CD4-positive, alpha-beta T cell treated with Interleukin-10 for 1 hour (primary cell): ENCODE measurements around the gene SSBP4.
A peak's percentile ranks its signal among the peaks of the same experiment; 100 is the strongest.
"Not testable (repeated sequence)": the region's sequence is repeated elsewhere in the genome, so short reads cannot be mapped to it uniquely, and the experiment has no call there.

ENCODE experiments used
- DNase-seq: peaks from one replicate; pipeline ENCODE4 v3.0.0-alpha.2; 2020

The SSBP4 gene

GRCh38 chr19:18396471-18397241, 22.5 kb upstream of the SSBP4 start:
- no peak for DNase-seq

GRCh38 chr19:18397242-18398202, 21.7 kb upstream of the SSBP4 start, which contains the start of gene LRRC25:
LRRC25 (minus strand) TSS chr19:18397622; CDS start chr19:18396963, 659 bp downstream.
- DNase-seq: peak; percentile 28

- no peak for DNase-seq
These were observed 20.2 kb upstream of the SSBP4 start for GRCh38 chr19:18399008-18399407.

- peak; percentile 44 for DNase-seq
These were observed 17.6 kb upstream of the SSBP4 start for GRCh38 chr19:18401580-18402112.

GRCh38 chr19:18402455-18403248, 16.5 kb upstream of the SSBP4 start:
- not testable (repeated sequence) for DNase-seq

GRCh38 chr19:18405754-18406153, 13.4 kb upstream of the SSBP4 start:
- not testable (repeated sequence) for DNase-seq

- no peak for DNase-seq
These were observed 12.4 kb upstream of the SSBP4 start for GRCh38 chr19:18406749-18407148.

GRCh38 chr19:18408053-18408476, 11.1 kb upstream of the SSBP4 start:
- DNase-seq: no peak

GRCh38 chr19:18412610-18413239, 6.5 kb upstream of the SSBP4 start:
- no peak for DNase-seq

GRCh38 chr19:18414504-18415177, 4.6 kb upstream of the SSBP4 start:
- DNase-seq: no peak

- no peak for DNase-seq
These were observed 3.9 kb upstream of the SSBP4 start for GRCh38 chr19:18415178-18415867.

GRCh38 chr19:18416778-18417249, 2.4 kb upstream of the SSBP4 start:
- peak; percentile 88 for DNase-seq

GRCh38 chr19:18417250-18418028, 1.8 kb upstream of the SSBP4 start:
- DNase-seq: peak; percentile 51

GRCh38 chr19:18418029-18418482, 1.1 kb upstream of the SSBP4 start:
- no peak for DNase-seq

- peak; percentile 65 for DNase-seq
These were observed 559 bp upstream of the SSBP4 start for GRCh38 chr19:18418483-18419194.

GRCh38 chr19:18419699-18420460, 682 bp downstream of the SSBP4 start:
- DNase-seq: peak; percentile 61

GRCh38 chr19:18420930-18421329, 1.7 kb downstream of the SSBP4 start:
- no peak for DNase-seq

- no peak for DNase-seq
These were observed 2.3 kb downstream of the SSBP4 start for GRCh38 chr19:18421371-18421959.
